HG02981 (cell line): ENCODE data around the gene PLA2G15.
A peak's percentile ranks its signal among the peaks of the same experiment; 100 is the strongest.

ENCODE experiments used
- ATAC-seq: cut with Tn5 transposase; IDR thresholded peaks from one replicate; pipeline ENCODE4 v1.9.1; 2021; ENCODE audit warnings: mild to moderate bottlenecking, moderate library complexity; ENCODE audit not compliant: unreplicated experiment

The PLA2G15 gene

GRCh38 chr16:68250951-68251350 is 5.8 kb downstream of the PLA2G15 start:
- ATAC-seq, result no peak

- ATAC-seq, result no peak
These were observed 6.7 kb downstream of the PLA2G15 start for GRCh38 chr16:68251832-68252231.

GRCh38 chr16:68252383-68252782 is 7.2 kb downstream of the PLA2G15 start:
- no peak for ATAC-seq

- ATAC-seq, result no peak
These were observed 8.5 kb downstream of the PLA2G15 start for GRCh38 chr16:68253721-68254120.

- no peak for ATAC-seq
These were observed 10.5 kb downstream of the PLA2G15 start for GRCh38 chr16:68255712-68256111.

- peak; percentile 57 for ATAC-seq
These were observed 12.2 kb downstream of the PLA2G15 start for GRCh38 chr16:68257251-68257905.

GRCh38 chr16:68257906-68258800 is 13.0 kb downstream of the PLA2G15 start:
- ATAC-seq, result peak; percentile 15

- ATAC-seq, result no peak
These were observed 14.0 kb downstream of the PLA2G15 start for GRCh38 chr16:68259007-68259825.

GRCh38 chr16:68263559-68264127 is 18.5 kb downstream of the PLA2G15 start:
- peak; percentile 12 for ATAC-seq

GRCh38 chr16:68264128-68265077 is 19.2 kb downstream of the PLA2G15 start, which contains the start of gene SLC7A6:
Gene SLC7A6, plus strand, starts transcription at chr16:68264526. Its CDS starts 10,201 bp downstream, at chr16:68274727.
- peak; percentile 53 for ATAC-seq

GRCh38 chr16:68265078-68265920 is 20.1 kb downstream of the PLA2G15 start:
- ATAC-seq, result peak; percentile 14

- ATAC-seq, result no peak
These were observed 22.6 kb downstream of the PLA2G15 start for GRCh38 chr16:68267612-68268405.

- ATAC-seq, result no peak
These were observed 24.6 kb downstream of the PLA2G15 start for GRCh38 chr16:68269793-68270192.

- no peak for ATAC-seq
These were observed 25.2 kb downstream of the PLA2G15 start for GRCh38 chr16:68270353-68270752.

GRCh38 chr16:68272507-68273209 is 27.5 kb downstream of the PLA2G15 start:
- ATAC-seq, result no peak

GRCh38 chr16:68273459-68273858 is 28.3 kb downstream of the PLA2G15 start:
- ATAC-seq, result no peak

GRCh38 chr16:68273896-68274295 is 28.7 kb downstream of the PLA2G15 start:
- ATAC-seq, result no peak
